Suprapubic skin (tissue), 4 donors: ENCODE results near the gene HMCN1. TPM values are rescaled to one million over a fixed set of nuclear protein-coding genes. Genes with fewer than 3 reads are reported as not detected.

Experiments
- DNase-seq, 2 donors: peaks; one replicate each; pipeline ENCODE4 v3.0.0-alpha.2; 2019; ENCODE audit warnings: low spot score in 2 of 2
- H3K27ac ChIP-seq: fragments of 200-600 bp; sonication (generic); one replicate; pipeline ENCODE4 v1.5.1; 2019
- H3K27me3 ChIP-seq: fragments of 200-600 bp; sonication (generic); one replicate; pipeline ENCODE4 v1.5.1; 2019
- H3K36me3 ChIP-seq: fragments of 200-600 bp; sonication (generic); one replicate; pipeline ENCODE4 v1.5.1; 2019
- H3K4me1 ChIP-seq: fragments of 200-600 bp; sonication (generic); one replicate; pipeline ENCODE4 v1.5.1; 2019
- H3K4me3 ChIP-seq: fragments of 200-600 bp; sonication (generic); one replicate; pipeline ENCODE4 v1.5.1; 2019; ENCODE audit warnings: mild to moderate bottlenecking
- H3K9me3 ChIP-seq: fragments of 200-600 bp; sonication (generic); one replicate; pipeline ENCODE4 v1.5.1; 2019
- EP300 ChIP-seq: sonication (generic); formaldehyde crosslinking; IDR thresholded peaks from one replicate; pipeline ENCODE4 v1.6.1; 2017; ENCODE audit warnings: antibody characterized with exemption
- POLR2A ChIP-seq, 2 donors: fragments of 450-650 bp; IDR thresholded peaks; one replicate each; pipeline ENCODE4 v1.6.1; 2017; ENCODE audit warnings: antibody characterized with exemption in 2 of 2, mild to moderate bottlenecking in 2 of 2, moderate library complexity in 2 of 2
- POLR2AphosphoS5 ChIP-seq, 3 donors: sonication (generic); formaldehyde crosslinking; IDR thresholded peaks; one replicate each; pipeline ENCODE4 v1.6.1; 2017; ENCODE audit warnings: antibody characterized with exemption in 3 of 3
- WGBS: methylation state at CpG from one replicate; pipeline ENCODE4 v1.1.5; 2018; 5-methylcytosine and 5-hydroxymethylcytosine counted together
- total RNA-seq, 4 donors: library from RNA; depleted of rRNA; stranded (reverse); fragments of >200 nt; gene quantifications; one replicate each; pipeline ENCODE4 v1.1.0, GENCODE V29; 2016
- TF ChIP-seq, protein P1 (sequence below), 2 donors: fragments of 200-600 bp in 1 of 2; fragments of 450-650 bp in 1 of 2; sonication (generic) in 1 of 2; IDR thresholded peaks; one replicate each; pipeline ENCODE4 v1.5.1; 2016 to 2019; ENCODE audit warnings: antibody characterized with exemption in 2 of 2, mild to moderate bottlenecking in 1 of 2, moderate library complexity in 1 of 2

Gene HMCN1
- total RNA-seq, 4 donors from 2014 or later = 2.2 to 5.6 (median 3.7) TPM

- Histone ChIP-seq H3K9me3 (no peaks in the 10 kb centered on the region), H3K4me1 (peaks cover 4% of the 10 kb centered on the region), H3K27ac (no peak overlapping the region), H3K36me3 (no peaks in the 10 kb centered on the region), H3K4me3 (no peak overlapping the region), H3K27me3 (no peaks in the 10 kb centered on the region)
- TF ChIP-seq, protein P1, sequence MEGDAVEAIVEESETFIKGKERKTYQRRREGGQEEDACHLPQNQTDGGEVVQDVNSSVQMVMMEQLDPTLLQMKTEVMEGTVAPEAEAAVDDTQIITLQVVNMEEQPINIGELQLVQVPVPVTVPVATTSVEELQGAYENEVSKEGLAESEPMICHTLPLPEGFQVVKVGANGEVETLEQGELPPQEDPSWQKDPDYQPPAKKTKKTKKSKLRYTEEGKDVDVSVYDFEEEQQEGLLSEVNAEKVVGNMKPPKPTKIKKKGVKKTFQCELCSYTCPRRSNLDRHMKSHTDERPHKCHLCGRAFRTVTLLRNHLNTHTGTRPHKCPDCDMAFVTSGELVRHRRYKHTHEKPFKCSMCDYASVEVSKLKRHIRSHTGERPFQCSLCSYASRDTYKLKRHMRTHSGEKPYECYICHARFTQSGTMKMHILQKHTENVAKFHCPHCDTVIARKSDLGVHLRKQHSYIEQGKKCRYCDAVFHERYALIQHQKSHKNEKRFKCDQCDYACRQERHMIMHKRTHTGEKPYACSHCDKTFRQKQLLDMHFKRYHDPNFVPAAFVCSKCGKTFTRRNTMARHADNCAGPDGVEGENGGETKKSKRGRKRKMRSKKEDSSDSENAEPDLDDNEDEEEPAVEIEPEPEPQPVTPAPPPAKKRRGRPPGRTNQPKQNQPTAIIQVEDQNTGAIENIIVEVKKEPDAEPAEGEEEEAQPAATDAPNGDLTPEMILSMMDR (IDR thresholded peaks at IDR 0.05) = no peak
- TF ChIP-seq POLR2A (IDR thresholded peaks at IDR 0.05) (no peak), EP300 (no peak), POLR2AphosphoS5 (IDR thresholded peaks at IDR 0.05) (no peak)
- 82% methylated on average over 5 of the region's 5 CpGs for WGBS
- no peak for DNase-seq
Observed at GRCh38 chr1:185864331-185864730, 130.1 kb downstream of the HMCN1 start.

GRCh38 chr1:185864889-185865517 is 130.8 kb downstream of the HMCN1 start:
- no peak overlapping the region for H3K27ac ChIP-seq
- peaks cover 6% of the 10 kb centered on the region for H3K4me1 ChIP-seq
- TF ChIP-seq POLR2A (IDR thresholded peaks at IDR 0.05) = no peak
- no peak for TF ChIP-seq EP300
- TF ChIP-seq, protein P1 (IDR thresholded peaks at IDR 0.05) = no peak
- TF ChIP-seq POLR2AphosphoS5 (IDR thresholded peaks at IDR 0.05) = no peak
- H3K9me3 ChIP-seq = no peaks in the 10 kb centered on the region
- 97% methylated on average over 2 of the region's 2 CpGs for WGBS
- no peaks in the 10 kb centered on the region for H3K27me3 ChIP-seq
- no peaks in the 10 kb centered on the region for H3K36me3 ChIP-seq
- H3K4me3 ChIP-seq = no peak overlapping the region
- DNase-seq = no peak

DNA sequence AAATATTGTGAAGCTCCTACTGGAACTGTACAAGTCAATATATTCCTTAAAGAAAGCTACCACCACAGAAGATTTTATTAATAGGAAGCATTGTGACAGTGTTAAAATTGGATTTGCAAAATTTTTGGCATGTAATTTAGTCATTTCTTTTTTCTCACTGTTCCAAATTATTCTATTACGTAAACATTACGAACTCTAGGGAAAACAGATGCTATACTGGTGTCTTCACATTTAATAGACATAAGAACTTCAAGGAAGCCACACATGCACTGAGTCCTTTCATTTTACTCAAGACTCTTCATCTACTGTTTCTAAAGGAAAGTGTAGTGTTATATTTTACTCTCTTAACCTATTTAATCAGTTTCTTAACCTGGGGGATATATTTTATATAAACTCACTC is 135.4 kb downstream of the HMCN1 start:
- H3K9me3 ChIP-seq = no peaks in the 10 kb centered on the region
- TF ChIP-seq EP300 (no peak), POLR2AphosphoS5 (IDR thresholded peaks at IDR 0.05) (no peak), POLR2A (IDR thresholded peaks at IDR 0.05) (no peak)
- TF ChIP-seq, protein P1 (IDR thresholded peaks at IDR 0.05) = no peak
- H3K4me1 ChIP-seq = peaks cover 6% of the 10 kb centered on the region
- no peaks in the 10 kb centered on the region for H3K27me3 ChIP-seq
- H3K27ac ChIP-seq = no peak overlapping the region
- WGBS = 58% methylated on average over 2 of the region's 2 CpGs
- DNase-seq = no peak
- no peak overlapping the region for H3K4me3 ChIP-seq
- H3K36me3 ChIP-seq = no peaks in the 10 kb centered on the region

GRCh38 chr1:185871627-185872150 is 137.5 kb downstream of the HMCN1 start:
- H3K9me3 ChIP-seq = no peaks in the 10 kb centered on the region
- no peak overlapping the region for H3K4me3 ChIP-seq
- H3K27ac ChIP-seq = no peak overlapping the region
- no peaks in the 10 kb centered on the region for H3K27me3 ChIP-seq
- DNase-seq = no peak
- H3K36me3 ChIP-seq = no peaks in the 10 kb centered on the region
- no peak for TF ChIP-seq POLR2AphosphoS5 (IDR thresholded peaks at IDR 0.05)
- no peak for TF ChIP-seq POLR2A (IDR thresholded peaks at IDR 0.05)
- no peak for TF ChIP-seq EP300
- TF ChIP-seq, protein P1 (IDR thresholded peaks at IDR 0.05) = no peak
- H3K4me1 ChIP-seq = peaks cover 6% of the 10 kb centered on the region
- 81% methylated on average over 2 of the region's 2 CpGs for WGBS

- 96% methylated on average over 2 of the region's 2 CpGs for WGBS
- TF ChIP-seq POLR2AphosphoS5 (IDR thresholded peaks at IDR 0.05) (no peak), POLR2A (IDR thresholded peaks at IDR 0.05) (no peak), EP300 (no peak)
- TF ChIP-seq, protein P1 (IDR thresholded peaks at IDR 0.05) = no peak
- no peaks in the 10 kb centered on the region for H3K9me3 ChIP-seq
- no peaks in the 10 kb centered on the region for H3K27me3 ChIP-seq
- peaks cover 3% of the 10 kb centered on the region for H3K4me1 ChIP-seq
- no peak for DNase-seq
- H3K27ac ChIP-seq = no peak overlapping the region
- no peak overlapping the region for H3K4me3 ChIP-seq
- no peaks in the 10 kb centered on the region for H3K36me3 ChIP-seq
Observed at GRCh38 chr1:185874246-185874645, 140.1 kb downstream of the HMCN1 start.
